CD4-positive, alpha-beta T cell (primary cell): ENCODE results near the gene ZNF609. TPM values are rescaled to one million over a fixed set of nuclear protein-coding genes. Genes with fewer than 3 reads are reported as not detected.

Experiments
- ATAC-seq: fragments of 200-7000 bp; cut with Tn5 transposase; one replicate; pipeline ENCODE4 v1.10.0; 2022; ENCODE audit warnings: mild to moderate bottlenecking; ENCODE audit not compliant: poor library complexity
- CTCF ChIA-PET: fragments of 350-600 bp; sonication (Branson Sonifier 250); formaldehyde crosslinking; loops from one replicate; lab custom pipeline; 2021; ENCODE audit warnings: antibody characterized with exemption, inconsistent platforms; lab: Charles Lee
- POLR2A ChIA-PET: fragments of 350-600 bp; sonication (Branson Sonifier 250); formaldehyde crosslinking; loops from one replicate; lab custom pipeline; 2021; ENCODE audit warnings: antibody characterized with exemption, inconsistent platforms; lab: Charles Lee
- DNase-seq, 14 experiments: peaks; one replicate each; pipeline ENCODE4 v3.0.0-alpha.2; 2013 to 2020; ENCODE audit warnings: mixed read lengths in 2 of 14
- H3K27ac ChIP-seq, 2 donors: one replicate each; pipeline versions ENCODE4 v1.5.1 to v1.7.0; 2013; ENCODE audit warnings: low read length in 2 of 2, low read depth in 1 of 2, mild to moderate bottlenecking in 1 of 2
- H3K27me3 ChIP-seq, 2 experiments: 1 replicate in 1 of 2; 2 replicates in 1 of 2; pipeline versions ENCODE4 v1.6.1 to v1.7.0; 2013; ENCODE audit warnings: low read length in 2 of 2, control low read depth in 1 of 2, mild to moderate bottlenecking in 1 of 2, moderate library complexity in 1 of 2; ENCODE audit not compliant: insufficient read depth in 2 of 2, control insufficient read depth in 1 of 2
- H3K36me3 ChIP-seq: one replicate; pipeline ENCODE4 v1.6.1; 2013; ENCODE audit warnings: low read length, control low read depth; ENCODE audit not compliant: insufficient read depth
- H3K4me1 ChIP-seq: one replicate; pipeline ENCODE4 v1.6.1; 2013; ENCODE audit warnings: low read length, control low read depth; ENCODE audit not compliant: insufficient read depth
- H3K4me3 ChIP-seq: one replicate; pipeline ENCODE4 v1.5.1; 2013; ENCODE audit warnings: mild to moderate bottlenecking, low read length, moderate library complexity
- H3K9me3 ChIP-seq, 2 experiments: 1 replicate in 1 of 2; 2 replicates in 1 of 2; pipeline versions ENCODE4 v1.6.1 to v1.7.0; 2013; ENCODE audit warnings: low read length in 2 of 2, mild to moderate bottlenecking in 2 of 2, control low read depth in 1 of 2, moderate library complexity in 1 of 2; ENCODE audit not compliant: control insufficient read depth in 1 of 2, insufficient read depth in 1 of 2
- H3K27ac Mint-ChIP-seq: one replicate; pipeline ENCODE4 v1.8.0; 2020; ENCODE audit warnings: mixed read lengths
- H3K27me3 Mint-ChIP-seq: one replicate; pipeline ENCODE4 v1.8.0; 2021; ENCODE audit warnings: mixed read lengths
- H3K36me3 Mint-ChIP-seq: one replicate; pipeline ENCODE4 v1.8.0; 2021; ENCODE audit warnings: low read depth, mixed read lengths
- H3K4me1 Mint-ChIP-seq: one replicate; pipeline ENCODE4 v1.8.0; 2021; ENCODE audit warnings: low read depth, mixed read lengths
- H3K4me3 Mint-ChIP-seq: one replicate; pipeline ENCODE4 v1.8.0; 2020; ENCODE audit warnings: mild to moderate bottlenecking, mixed read lengths
- H3K9me3 Mint-ChIP-seq: one replicate; pipeline ENCODE4 v1.8.0; 2020; ENCODE audit warnings: mixed read lengths
- CTCF ChIP-seq: fragments of 200-600 bp; IDR thresholded peaks from one replicate; pipeline ENCODE4 v1.8.0; 2022; ENCODE audit warnings: antibody characterized with exemption, mild to moderate bottlenecking
- intact Hi-C, 2 experiments: fragments of 100-400 bp; cut with DNase I in 1 of 2; cut with micrococcal nuclease in 1 of 2; formaldehyde crosslinking; loops; one replicate each; pipeline versions ENCODE4 v1.15.1 to v1.9.0; 2023 to 2025; cut with DNase I, micrococcal nuclease
- total RNA-seq, 174 experiments: library from RNA in 2 of 174; stranded (reverse) in 2 of 174; gene quantifications; one replicate each; pipeline ENCODE4 v1.2.3 and lab custom pipeline; 2021 to 2026

Gene ZNF609
- total RNA-seq, 2 experiments from 2014 or later, result 62.4 to 65.3 TPM

- Histone ChIP-seq H3K36me3 (no peaks in the 10 kb centered on the region), H3K4me3 (no peak overlapping the region), H3K9me3 (no peaks in the 10 kb centered on the region), H3K27me3 (no peaks in the 10 kb centered on the region), H3K4me1 (peaks cover 86% of the 10 kb centered on the region), H3K27ac (no peak overlapping the region)
- peaks cover 90% of the 10 kb centered on the region for H3K4me1 Mint-ChIP-seq
- ChIA-PET CTCF (interaction anchor here (1.1 to 1.4 kb wide), 2 partner anchors 22 to 32 kb away, joined by 3 read pairs; no protein-coding TSS in a partner anchor), POLR2A (no interaction called here)
- no peak for TF ChIP-seq CTCF
- peaks cover 8% of the 10 kb centered on the region for H3K36me3 Mint-ChIP-seq
- H3K27me3 Mint-ChIP-seq, result no peaks in the 10 kb centered on the region
- intact Hi-C loops, result loop anchor here in 1 of 2 experiments (5.0 to 10.0 kb wide), 3 partner anchors 38 to 185 kb away; no protein-coding TSS in a partner anchor
- no peaks in the 10 kb centered on the region for H3K9me3 Mint-ChIP-seq
- DNase-seq (no peak), ATAC-seq (no peak)
- peak overlapping the region; percentile 86 for H3K27ac Mint-ChIP-seq
- H3K4me3 Mint-ChIP-seq, result peak overlapping the region; percentile 78
These were observed 159.8 kb downstream of the ZNF609 start for GRCh38 chr15:64619880-64620839.

DNA sequence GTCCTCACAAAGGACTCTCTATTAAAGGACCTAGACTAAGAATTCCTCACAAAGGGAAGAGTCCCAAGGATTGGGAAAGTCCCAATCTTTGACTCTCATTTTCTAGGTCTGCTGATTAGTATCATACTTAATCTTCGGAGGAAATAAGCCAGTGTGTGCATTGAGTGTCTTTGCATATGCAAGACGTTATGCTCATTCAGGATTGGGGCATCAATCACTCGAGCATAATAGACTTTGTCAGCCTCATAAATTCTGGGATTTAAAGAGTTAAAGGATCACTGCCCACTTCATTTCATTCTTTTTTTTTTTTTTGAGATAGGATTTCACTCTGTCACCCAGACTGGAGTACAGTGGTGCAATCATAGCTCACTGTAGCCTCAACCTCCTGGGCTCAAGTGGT lies 160.7 kb downstream of the ZNF609 start:
- H3K4me3 Mint-ChIP-seq, result peak overlapping the region; percentile 78
- no peak overlapping the region for H3K4me3 ChIP-seq
- ATAC-seq, result no peak
- CTCF ChIA-PET, result interaction anchor here (0.6 kb wide), 1 partner anchor 187 kb away, joined by 3 read pairs; no protein-coding TSS in a partner anchor
- no peaks in the 10 kb centered on the region for H3K27me3 Mint-ChIP-seq
- no peaks in the 10 kb centered on the region for H3K9me3 Mint-ChIP-seq
- H3K27ac Mint-ChIP-seq, result peak overlapping the region; percentile 86
- intact Hi-C loops, result loop anchor here in 1 of 2 experiments (5.0 to 10.0 kb wide), 3 partner anchors 39 to 186 kb away; no protein-coding TSS in a partner anchor
- peak overlapping the region in 1 of 2 donors; percentile 34 for H3K27ac ChIP-seq
- H3K4me1 Mint-ChIP-seq, result peaks cover 85% of the 10 kb centered on the region
- no peak for TF ChIP-seq CTCF
- H3K36me3 Mint-ChIP-seq, result peaks cover 4% of the 10 kb centered on the region
- no peaks in the 10 kb centered on the region for H3K36me3 ChIP-seq
- peaks cover 84% of the 10 kb centered on the region for H3K4me1 ChIP-seq
- POLR2A ChIA-PET, result no interaction called here
- H3K9me3 ChIP-seq, result no peaks in the 10 kb centered on the region
- DNase-seq, result no peak
- no peaks in the 10 kb centered on the region for H3K27me3 ChIP-seq

GRCh38 chr15:64622410-64623260 lies 162.3 kb downstream of the ZNF609 start:
- Mint-ChIP-seq H3K36me3 (peaks cover 8% of the 10 kb centered on the region), H3K4me3 (peak overlapping the region; percentile 81), H3K27me3 (no peaks in the 10 kb centered on the region), H3K27ac (peak overlapping the region; percentile 86), H3K9me3 (no peaks in the 10 kb centered on the region), H3K4me1 (peaks cover 93% of the 10 kb centered on the region)
- Histone ChIP-seq H3K36me3 (no peaks in the 10 kb centered on the region), H3K27ac (peak overlapping the region; percentile 13 to 59), H3K9me3 (no peaks in the 10 kb centered on the region), H3K4me3 (peak overlapping the region; percentile 35), H3K27me3 (no peaks in the 10 kb centered on the region), H3K4me1 (peaks cover 86% of the 10 kb centered on the region)
- DNase-seq, result peak; percentile 12 to 83 (median 42)
- peak; percentile 80 for ATAC-seq
- intact Hi-C loops, result loop anchor here in 1 of 2 experiments (1.0 to 10.0 kb wide), 5 partner anchors 14 to 188 kb away; no protein-coding TSS in a partner anchor
- ChIA-PET POLR2A (interaction anchor here (0.6 to 2.2 kb wide), 6 partner anchors 11 to 1146 kb away, joined by 3 to 15 read pairs (median 8); no protein-coding TSS in a partner anchor), CTCF (interaction anchor here (1.4 kb wide), 1 partner anchor 21 kb away, joined by 5 read pairs; no protein-coding TSS in a partner anchor)
- no peak for TF ChIP-seq CTCF
